HepG2 (cell line): ENCODE measurements around the gene TMEM131L. TPM values are rescaled to one million over a fixed set of nuclear protein-coding genes. Genes with fewer than 3 reads are reported as not detected.

Experiments used
- ATAC-seq: fragments of 200-7000 bp; cut with Tn5 transposase; 3 replicates; pipeline ENCODE4 v1.9.1; 2020; ENCODE audit warnings: mild to moderate bottlenecking, moderate library complexity
- BruUV-seq: library from RNA; stranded (reverse); fragments of 400-500 nt; replicated peaks from 2 replicates; lab custom pipeline; 2021; lab: Mats Ljungman, UMichigan
- CTCF ChIA-PET: fragments of 300-600 bp; formaldehyde crosslinking; extraction: SDS; loops from one replicate; lab custom pipeline; 2021; ENCODE audit warnings: low total read pairs, inconsistent platforms, low intra/inter-chr PET ratio; lab: Yijun Ruan, JAX
- POLR2A ChIA-PET: fragments of 350-600 bp; sonication (Branson Sonifier 250); formaldehyde crosslinking; loops from one replicate; lab custom pipeline; 2020; ENCODE audit warnings: antibody characterized with exemption, inconsistent platforms; lab: Yijun Ruan, JAX
- DNase-seq: peaks from one replicate; pipeline ENCODE4 v3.0.0-alpha.2; 2015; ENCODE audit warnings: low spot score
- FAIRE-seq: peaks from 3 replicates; lab custom pipeline; 2011; peaks lifted over from hg19 to GRCh38; lab: Jason Lieb, UNC
- H2AFZ ChIP-seq: one replicate; pipeline ENCODE4 v1.6.1; 2011; ENCODE audit warnings: low read length, inconsistent platforms
- H3K27ac ChIP-seq: fragments of 300-600 bp; 3 replicates; pipeline ENCODE4 v1.8.0; 2011; ENCODE audit warnings: mixed run types, mild to moderate bottlenecking, mixed read lengths, low read length, inconsistent platforms; ENCODE audit not compliant: insufficient read depth; ENCODE audit errors: extremely low read length
- H3K27me3 ChIP-seq, 2 experiments: fragments of 200-600 bp in 1 of 2; 2 replicates in 1 of 2; 3 replicates in 1 of 2; pipeline versions ENCODE4 v1.6.0 to v1.8.0; 2011; ENCODE audit warnings: low read length in 2 of 2, mild to moderate bottlenecking in 2 of 2, moderate library complexity in 2 of 2, inconsistent platforms in 1 of 2; ENCODE audit not compliant: insufficient read depth in 2 of 2, control insufficient read depth in 1 of 2
- H3K36me3 ChIP-seq, 2 experiments: fragments of 200-600 bp in 1 of 2; replicated peaks in 1 of 2; 2 replicates in 1 of 2; 3 replicates in 1 of 2; pipeline versions ENCODE4 v1.5.1 to v1.8.0; 2011; ENCODE audit warnings: low read length in 2 of 2, inconsistent platforms in 1 of 2; ENCODE audit not compliant: insufficient read depth in 2 of 2, control insufficient read depth in 1 of 2
- H3K4me1 ChIP-seq: 2 replicates; pipeline ENCODE4 v1.5.1; 2012; ENCODE audit warnings: low read length, inconsistent platforms; ENCODE audit not compliant: insufficient read depth
- H3K4me2 ChIP-seq: 2 replicates; pipeline ENCODE4 v1.6.0; 2011; ENCODE audit warnings: low read depth, low read length, inconsistent platforms
- H3K4me3 ChIP-seq, 3 experiments: fragments of 200-600 bp in 1 of 3; sonication (generic), shearing (Covaris generic) in 1 of 3; replicated peaks in 1 of 3; 2 replicates each; pipeline ENCODE4 v1.5.1; 2011 to 2016; ENCODE audit warnings: low read length in 3 of 3, inconsistent platforms in 2 of 3, low read depth in 2 of 3, mild to moderate bottlenecking in 2 of 3, control low read depth in 1 of 3, mixed read lengths in 1 of 3; ENCODE audit not compliant: insufficient read depth in 1 of 3
- H3K79me2 ChIP-seq: one replicate; pipeline ENCODE4 v1.6.1; 2011; ENCODE audit warnings: low read length, inconsistent platforms; ENCODE audit not compliant: insufficient read depth
- H3K9ac ChIP-seq: 2 replicates; pipeline ENCODE4 v1.6.0; 2011; ENCODE audit warnings: mild to moderate bottlenecking, low read depth, low read length, inconsistent platforms; ENCODE audit not compliant: insufficient read depth
- H3K9me3 ChIP-seq: 2 replicates; pipeline ENCODE4 v1.5.1; 2012; ENCODE audit warnings: mild to moderate bottlenecking, low read length
- H4K20me1 ChIP-seq: 2 replicates; pipeline ENCODE4 v1.6.0; 2011; ENCODE audit warnings: inconsistent platforms, mild to moderate bottlenecking, low read length, moderate library complexity; ENCODE audit not compliant: insufficient read depth
- ARID2 ChIP-seq: sonication (generic); formaldehyde crosslinking; IDR thresholded peaks from 2 replicates; pipeline ENCODE4 v1.8.1; 2022; ENCODE audit warnings: mild to moderate bottlenecking, missing genetic modification reagents, borderline replicate concordance
- GABPB1 ChIP-seq: IDR thresholded peaks from 2 replicates; pipeline ENCODE4 v1.6.1; 2016; ENCODE audit warnings: mild to moderate bottlenecking, missing genetic modification reagents, moderate library complexity, missing compliant biosample characterization
- GATAD2A ChIP-seq: IDR thresholded peaks from 2 replicates; pipeline ENCODE4 v1.6.1; 2016
- HIVEP1 ChIP-seq: sonication (generic); formaldehyde crosslinking; IDR thresholded peaks from 2 replicates; pipeline ENCODE4 v1.4.0; 2020; ENCODE audit warnings: mild to moderate bottlenecking, missing genetic modification reagents
- IRX3 ChIP-seq: sonication (generic); formaldehyde crosslinking; IDR thresholded peaks from 2 replicates; pipeline ENCODE4 v1.8.1; 2023; ENCODE audit warnings: mild to moderate bottlenecking, low read depth, missing genetic modification reagents, borderline replicate concordance
- NFE2 ChIP-seq: sonication (generic); formaldehyde crosslinking; IDR thresholded peaks from 2 replicates; pipeline ENCODE4 v1.4.0; 2020; ENCODE audit warnings: missing genetic modification reagents
- NKX3-1 ChIP-seq: sonication (generic); formaldehyde crosslinking; IDR thresholded peaks from 2 replicates; pipeline ENCODE4 v1.5.0; 2020; ENCODE audit warnings: missing genetic modification reagents
- PBX3 ChIP-seq: sonication (generic); formaldehyde crosslinking; IDR thresholded peaks from 2 replicates; pipeline ENCODE4 v1.8.1; 2023; ENCODE audit warnings: missing genetic modification reagents, inconsistent platforms, borderline replicate concordance
- SKI ChIP-seq: fragments of 450-650 bp; IDR thresholded peaks from one replicate; pipeline ENCODE4 v1.6.1; 2018; ENCODE audit warnings: mild to moderate bottlenecking; ENCODE audit not compliant: partially characterized antibody
- ZBTB37 ChIP-seq: sonication (generic); formaldehyde crosslinking; IDR thresholded peaks from 2 replicates; pipeline ENCODE4 v1.4.0; 2020; ENCODE audit warnings: mild to moderate bottlenecking, missing genetic modification reagents
- ZBTB38 ChIP-seq: sonication (generic); formaldehyde crosslinking; IDR thresholded peaks from 2 replicates; pipeline ENCODE4 v1.5.1; 2020; ENCODE audit warnings: mild to moderate bottlenecking, missing genetic modification reagents
- ZMYM4 ChIP-seq: sonication (generic); formaldehyde crosslinking; IDR thresholded peaks from 2 replicates; pipeline ENCODE4 v1.8.1; 2023; ENCODE audit warnings: mild to moderate bottlenecking, missing genetic modification reagents
- ZNF503 ChIP-seq: sonication (generic); formaldehyde crosslinking; IDR thresholded peaks from 2 replicates; pipeline ENCODE4 v1.4.0; 2020; ENCODE audit warnings: missing genetic modification reagents
- ZNF567 ChIP-seq: sonication (generic); formaldehyde crosslinking; IDR thresholded peaks from 2 replicates; pipeline ENCODE4 v1.8.1; 2023; ENCODE audit warnings: mild to moderate bottlenecking, missing genetic modification reagents, borderline replicate concordance
- ZNF704 ChIP-seq: sonication (generic); formaldehyde crosslinking; IDR thresholded peaks from 2 replicates; pipeline ENCODE4 v1.8.1; 2023; ENCODE audit warnings: mild to moderate bottlenecking, inconsistent platforms, moderate library complexity, missing genetic modification reagents, borderline replicate concordance
- ZSCAN21 ChIP-seq: sonication (generic); formaldehyde crosslinking; IDR thresholded peaks from 2 replicates; pipeline ENCODE4 v1.8.0; 2022; ENCODE audit warnings: mild to moderate bottlenecking, missing genetic modification reagents, moderate library complexity, borderline replicate concordance
- ZSCAN31 ChIP-seq: sonication (generic); formaldehyde crosslinking; IDR thresholded peaks from 2 replicates; pipeline ENCODE4 v1.5.0; 2020; ENCODE audit warnings: low read depth, mild to moderate bottlenecking, missing genetic modification reagents
- WGBS: methylation state at CpG from one replicate; pipeline ENCODE4 v1.1.6; 2017; ENCODE audit warnings: low lambda C conversion rate; 5-methylcytosine and 5-hydroxymethylcytosine counted together
- in situ Hi-C: cut with HindIII; loops from 2 replicates; pipeline ENCODE4 v1.10.0; 2017; ENCODE audit warnings: low pct_unique_long_range_greater_than_20kb; ENCODE audit not compliant: extremely low pct_ligation_motif_present
- intact Hi-C: fragments of 100-400 bp; cut with micrococcal nuclease; formaldehyde crosslinking; loops from one replicate; pipeline ENCODE4 v1.10.0; 2022; ENCODE audit not compliant: unreplicated experiment
- polyA plus RNA-seq, 8 experiments: library from polyadenylated mRNA; depleted of rRNA in 3 of 8; stranded (reverse) in 7 of 8; unstranded in 1 of 8; fragments of >200 nt; fragmentation: Illumina TruSeq in 4 of 8; extraction: Trizol in 4 of 8; gene quantifications; 2 replicates each; pipeline versions ENCODE4 v1.2.1 to v1.2.3, GENCODE V29; 2011 to 2016; ENCODE audit warnings: low read depth in 4 of 8, missing spikeins in 1 of 8, mixed read lengths in 1 of 8; ENCODE audit not compliant: insufficient read depth in 1 of 8
- total RNA-seq, 5 experiments: library from RNA; depleted of rRNA; stranded (reverse); fragments of >200 nt; fragmentation: Illumina TruSeq; extraction: Trizol; gene quantifications; 2 replicates each; pipeline ENCODE4 v1.2.3, GENCODE V29; 2016; ENCODE audit warnings: low read depth in 1 of 5

The TMEM131L gene
- total and polyA plus RNA-seq, 2 of the 13 experiments (the other 11 are each of a cell fraction or from before 2014, with no cell fraction given) = 2.2 to 4.5 TPM

GRCh38 chr4:153506341-153507309 lies 40.5 kb downstream of the TMEM131L start:
- in situ Hi-C loops = no loop called here
- CTCF ChIA-PET = no interaction called here
- POLR2A ChIA-PET = interaction anchor here (1.1 kb wide), 1 partner anchor 13 kb away, joined by 3 read pairs; no protein-coding TSS in a partner anchor
- TF ChIP-seq GABPB1 (no peak), ZNF503 (CRISPR knock-in tag) (no peak; the same call in 1 of the 2 replicates), ZNF567 (CRISPR knock-in tag) (no peak), GATAD2A (CRISPR knock-in tag) (peak; percentile 54), ARID2 (CRISPR knock-in tag) (no peak), PBX3 (CRISPR knock-in tag) (no peak), ZNF704 (CRISPR knock-in tag) (no peak), SKI (peak; percentile 46), ZBTB38 (no peak), NKX3-1 (CRISPR knock-in tag) (no peak), ZMYM4 (CRISPR knock-in tag) (no peak), ZSCAN21 (CRISPR knock-in tag) (no peak), ZBTB37 (CRISPR knock-in tag) (no peak), ZSCAN31 (CRISPR knock-in tag) (no peak), IRX3 (no peak), HIVEP1 (no peak), NFE2 (0 out of 2 replicates have a peak, but pooled peaks have one; percentile 23)

More at GRCh38 chr4:153506341-153507309, 40.5 kb downstream of the TMEM131L start:
- intact Hi-C loops = loop anchor here (5.0 kb wide), 1 partner anchor 56 kb away; no protein-coding TSS in a partner anchor
- Histone ChIP-seq H3K27ac (peak overlapping the region; percentile 16), H3K36me3 (no peaks in the 10 kb centered on the region), H2AFZ (no peak overlapping the region), H3K9ac (no peak overlapping the region), H3K4me1 (peaks cover 47% of the 10 kb centered on the region), H4K20me1 (no peaks in the 10 kb centered on the region), H3K79me2 (no peaks in the 10 kb centered on the region), H3K4me2 (no peak overlapping the region; the same call in 1 of the 2 replicates), H3K9me3 (no peaks in the 10 kb centered on the region), H3K27me3 (no peaks in the 10 kb centered on the region), H3K4me3 (no peak overlapping the region)
- DNase-seq (peak; percentile 67), ATAC-seq (peak; percentile 84), FAIRE-seq (peak; percentile 32)
- WGBS = 41% methylated on average over 11 of the region's 11 CpGs
- no TSS peak for BruUV-seq
